Osteocyte (in vitro differentiated cells): ENCODE results near the gene UBAC1. TPM values are rescaled to one million over a fixed set of nuclear protein-coding genes. Genes with fewer than 3 reads are reported as not detected.

Source experiments
- DNase-seq: peaks from one replicate; pipeline ENCODE4 v3.0.0; 2021; ENCODE audit warnings: mixed read lengths; ENCODE audit not compliant: unreplicated experiment; ENCODE audit errors: extremely low spot score
- H3K27ac Mint-ChIP-seq: one replicate; pipeline ENCODE4 v1.8.0; 2021; ENCODE audit warnings: mild to moderate bottlenecking, mixed read lengths; ENCODE audit not compliant: unreplicated experiment
- H3K27me3 Mint-ChIP-seq: one replicate; pipeline ENCODE4 v1.8.0; 2021; ENCODE audit warnings: mixed read lengths; ENCODE audit not compliant: unreplicated experiment
- H3K36me3 Mint-ChIP-seq: one replicate; pipeline ENCODE4 v1.8.0; 2021; ENCODE audit warnings: mixed read lengths; ENCODE audit not compliant: unreplicated experiment
- H3K4me1 Mint-ChIP-seq: one replicate; pipeline ENCODE4 v1.8.0; 2021; ENCODE audit warnings: mixed read lengths; ENCODE audit not compliant: unreplicated experiment
- H3K4me3 Mint-ChIP-seq: one replicate; pipeline ENCODE4 v1.8.0; 2021; ENCODE audit warnings: mild to moderate bottlenecking, moderate library complexity, mixed read lengths; ENCODE audit not compliant: unreplicated experiment
- H3K9me3 Mint-ChIP-seq: one replicate; pipeline ENCODE4 v1.8.0; 2021; ENCODE audit warnings: mixed read lengths; ENCODE audit not compliant: unreplicated experiment
- total RNA-seq: library from RNA; stranded (reverse); gene quantifications from 2 replicates; pipeline ENCODE4 v1.2.1, GENCODE V29; 2021
- TF ChIP-seq, protein P1 (sequence below): fragments of 200-600 bp; sonication (generic); IDR thresholded peaks from 2 replicates; pipeline ENCODE4 v1.5.0; 2021; ENCODE audit warnings: antibody characterized with exemption, mild to moderate bottlenecking, moderate library complexity

UBAC1 gene
- total RNA-seq, 1 donor from 2014 or later: 38.9 TPM

DNA sequence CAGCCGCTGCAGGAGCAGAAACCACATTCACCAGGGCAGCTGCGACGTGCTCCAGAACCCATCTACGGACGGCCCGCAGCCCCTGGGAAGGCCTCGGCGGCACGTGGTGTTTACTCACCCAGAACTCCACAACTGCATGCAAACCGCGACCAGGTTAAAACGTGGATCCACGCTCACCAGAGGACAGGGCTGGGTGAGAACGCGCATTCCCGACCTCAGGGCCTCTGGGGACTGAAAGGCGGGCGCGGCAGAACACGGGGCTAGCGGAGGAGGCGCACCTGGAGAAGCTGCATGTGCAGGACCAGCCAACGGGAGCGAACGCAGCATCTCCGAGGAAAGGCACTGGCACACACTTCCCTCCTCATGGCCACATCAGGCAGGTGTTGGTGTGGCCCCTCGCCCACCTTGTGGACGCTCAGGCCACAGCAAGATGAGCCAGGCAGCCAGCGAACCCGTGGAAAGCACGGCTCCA is 29.8 kb downstream of the UBAC1 start:
- peaks cover 38% of the 10 kb centered on the region for H3K36me3 Mint-ChIP-seq
- H3K27ac Mint-ChIP-seq: no peak overlapping the region
- H3K9me3 Mint-ChIP-seq: no peaks in the 10 kb centered on the region
- DNase-seq: no peak
- TF ChIP-seq, protein P1, sequence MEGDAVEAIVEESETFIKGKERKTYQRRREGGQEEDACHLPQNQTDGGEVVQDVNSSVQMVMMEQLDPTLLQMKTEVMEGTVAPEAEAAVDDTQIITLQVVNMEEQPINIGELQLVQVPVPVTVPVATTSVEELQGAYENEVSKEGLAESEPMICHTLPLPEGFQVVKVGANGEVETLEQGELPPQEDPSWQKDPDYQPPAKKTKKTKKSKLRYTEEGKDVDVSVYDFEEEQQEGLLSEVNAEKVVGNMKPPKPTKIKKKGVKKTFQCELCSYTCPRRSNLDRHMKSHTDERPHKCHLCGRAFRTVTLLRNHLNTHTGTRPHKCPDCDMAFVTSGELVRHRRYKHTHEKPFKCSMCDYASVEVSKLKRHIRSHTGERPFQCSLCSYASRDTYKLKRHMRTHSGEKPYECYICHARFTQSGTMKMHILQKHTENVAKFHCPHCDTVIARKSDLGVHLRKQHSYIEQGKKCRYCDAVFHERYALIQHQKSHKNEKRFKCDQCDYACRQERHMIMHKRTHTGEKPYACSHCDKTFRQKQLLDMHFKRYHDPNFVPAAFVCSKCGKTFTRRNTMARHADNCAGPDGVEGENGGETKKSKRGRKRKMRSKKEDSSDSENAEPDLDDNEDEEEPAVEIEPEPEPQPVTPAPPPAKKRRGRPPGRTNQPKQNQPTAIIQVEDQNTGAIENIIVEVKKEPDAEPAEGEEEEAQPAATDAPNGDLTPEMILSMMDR: no peak
- no peaks in the 10 kb centered on the region for H3K27me3 Mint-ChIP-seq
- no peak overlapping the region for H3K4me3 Mint-ChIP-seq
- H3K4me1 Mint-ChIP-seq: peaks cover 14% of the 10 kb centered on the region

DNA sequence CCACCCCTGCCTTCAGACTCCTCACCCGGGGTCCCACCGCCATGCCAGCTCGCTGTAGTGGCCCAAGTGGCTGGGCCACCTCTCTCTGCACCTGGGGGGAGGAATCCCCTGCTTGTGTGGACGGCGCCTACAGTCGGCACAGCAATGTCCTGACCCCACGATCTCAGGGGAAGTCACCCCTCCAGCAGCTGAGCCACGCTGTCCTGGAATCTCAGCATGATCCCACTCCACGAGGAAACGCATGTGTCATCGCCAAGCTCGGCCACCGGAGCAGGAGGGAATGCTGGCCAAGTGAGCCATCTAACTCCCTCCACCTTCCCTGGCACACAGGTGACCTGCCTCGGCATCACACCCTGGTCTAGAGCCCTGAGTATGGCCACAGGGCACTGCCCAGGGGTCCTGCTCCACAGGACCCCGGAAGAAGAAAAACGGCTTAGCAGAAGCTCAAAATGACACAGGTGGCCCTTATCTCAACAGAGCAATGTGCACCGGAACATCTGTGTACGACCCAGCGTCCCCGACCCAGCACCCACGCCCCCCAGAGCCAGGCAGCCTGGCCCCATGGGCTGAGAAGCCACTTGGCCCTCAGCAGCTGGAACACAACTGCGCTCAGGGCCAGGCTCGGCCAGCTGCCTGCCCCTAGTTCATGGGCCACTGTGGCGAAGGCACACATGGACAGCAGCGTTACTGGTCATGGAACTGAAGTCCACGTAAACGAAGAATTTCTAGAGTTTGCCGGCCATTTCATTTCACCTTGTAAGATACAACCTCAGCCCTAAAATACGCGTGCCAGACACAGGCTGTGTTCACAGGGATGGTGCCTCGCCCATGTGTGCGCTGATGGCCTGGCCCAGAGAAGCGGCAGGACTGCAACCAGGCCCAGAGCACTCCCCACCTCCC is 30.5 kb downstream of the UBAC1 start:
- H3K27me3 Mint-ChIP-seq: no peaks in the 10 kb centered on the region
- DNase-seq: no peak
- peaks cover 17% of the 10 kb centered on the region for H3K4me1 Mint-ChIP-seq
- H3K36me3 Mint-ChIP-seq: peaks cover 33% of the 10 kb centered on the region
- H3K9me3 Mint-ChIP-seq: no peaks in the 10 kb centered on the region
- no peak overlapping the region for H3K4me3 Mint-ChIP-seq
- H3K27ac Mint-ChIP-seq: no peak overlapping the region
- TF ChIP-seq, protein P1: no peak

DNA sequence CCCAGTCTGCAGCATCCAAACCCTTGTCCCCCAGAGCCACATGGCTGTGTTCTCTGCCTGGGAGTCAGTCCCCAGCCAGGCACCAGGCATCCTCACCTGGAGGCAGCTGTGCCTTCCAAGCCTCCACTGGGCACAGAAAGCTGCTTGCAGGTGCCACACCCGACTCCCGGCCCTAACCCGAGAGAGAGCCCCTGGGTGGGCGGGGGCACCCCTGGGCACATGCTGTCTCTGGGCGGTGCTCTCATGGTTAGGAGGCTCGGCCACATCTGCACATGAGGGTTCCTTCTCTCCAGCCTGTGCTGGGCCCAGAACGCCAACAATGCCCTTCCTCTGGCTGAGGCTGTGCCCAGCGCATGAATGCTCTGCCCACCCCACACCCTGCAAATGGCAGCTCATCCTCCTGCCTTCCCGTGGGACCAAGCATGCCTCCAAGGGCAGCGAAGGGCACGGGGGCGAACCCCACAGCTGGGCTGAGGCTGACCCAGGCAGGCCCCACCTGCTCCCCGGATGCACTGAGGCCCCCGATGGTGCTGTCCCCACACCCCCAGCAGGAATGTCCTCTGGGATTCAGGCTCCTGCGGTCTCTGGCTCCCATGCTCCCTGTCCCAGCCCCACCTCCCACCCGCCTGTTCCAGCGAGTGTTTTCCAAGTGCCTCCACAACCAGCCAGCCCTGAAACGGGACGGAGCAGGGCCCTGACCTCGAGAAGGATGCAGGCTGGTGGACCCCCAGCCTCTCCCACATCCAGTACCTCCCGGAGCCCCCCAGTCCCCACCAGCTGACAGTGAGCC is 31.3 kb downstream of the UBAC1 start:
- H3K4me3 Mint-ChIP-seq: no peak overlapping the region
- H3K36me3 Mint-ChIP-seq: peaks cover 26% of the 10 kb centered on the region
- no peak for DNase-seq
- peaks cover 17% of the 10 kb centered on the region for H3K4me1 Mint-ChIP-seq
- no peaks in the 10 kb centered on the region for H3K9me3 Mint-ChIP-seq
- no peaks in the 10 kb centered on the region for H3K27me3 Mint-ChIP-seq
- H3K27ac Mint-ChIP-seq: no peak overlapping the region
- TF ChIP-seq, protein P1: no peak

DNA sequence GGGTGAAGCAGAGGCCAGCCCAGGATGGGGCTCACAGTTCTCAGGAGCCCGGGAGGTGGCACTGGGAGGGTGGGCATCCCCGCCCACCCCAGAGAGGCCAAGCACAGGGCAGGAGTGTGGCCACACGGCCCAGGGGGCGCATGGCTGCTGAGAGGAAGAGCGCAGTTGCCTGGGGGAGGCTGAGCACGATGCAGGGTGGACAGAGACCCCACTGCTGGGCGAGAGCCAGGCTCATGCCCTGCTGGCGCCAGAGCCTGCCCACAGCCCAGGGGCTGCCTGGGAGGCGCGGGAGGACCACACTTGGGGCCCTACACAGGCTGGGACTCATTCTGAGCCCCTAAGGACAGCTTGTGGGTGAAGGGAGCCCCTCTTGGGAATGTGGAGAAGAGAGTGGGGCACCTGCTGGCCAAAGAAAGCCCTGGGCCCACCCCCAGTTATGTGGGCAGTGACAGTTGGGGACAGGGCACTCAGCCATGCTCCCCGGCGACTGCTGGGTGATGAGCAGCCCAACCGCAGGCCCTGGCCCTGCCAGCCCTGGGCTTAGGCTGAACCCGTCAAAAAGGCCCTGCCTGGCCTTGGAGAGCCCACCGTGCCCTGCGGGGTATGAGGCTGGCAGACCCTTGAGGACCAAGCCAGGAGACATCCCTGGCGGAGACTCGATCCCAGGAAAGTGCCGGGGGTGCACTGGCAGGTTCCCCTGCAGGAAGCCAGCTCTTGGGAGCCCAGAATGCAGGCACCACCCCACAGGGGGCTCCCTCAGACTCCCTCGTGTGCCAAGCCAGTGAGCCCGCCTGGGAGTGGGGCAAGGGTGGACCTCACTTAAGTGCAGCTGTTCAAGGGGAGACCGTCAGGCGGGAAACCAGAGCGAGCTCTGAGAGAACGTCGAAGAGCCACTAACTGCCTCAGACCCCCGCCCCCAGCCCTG is 32.2 kb downstream of the UBAC1 start:
- no peaks in the 10 kb centered on the region for H3K9me3 Mint-ChIP-seq
- no peak overlapping the region for H3K27ac Mint-ChIP-seq
- peaks cover 17% of the 10 kb centered on the region for H3K4me1 Mint-ChIP-seq
- H3K4me3 Mint-ChIP-seq: no peak overlapping the region
- no peak for DNase-seq
- no peaks in the 10 kb centered on the region for H3K27me3 Mint-ChIP-seq
- TF ChIP-seq, protein P1: no peak
- peaks cover 23% of the 10 kb centered on the region for H3K36me3 Mint-ChIP-seq
